GM12874 (cell line): ENCODE measurements around the gene CXXC4.

ENCODE experiments used
- TF ChIP-seq, protein P1 (sequence below): IDR thresholded peaks from 2 replicates; pipeline ENCODE4 v1.5.1; 2011; ENCODE audit warnings: low read depth, mild to moderate bottlenecking, control low read depth, low read length, moderate library complexity; ENCODE audit not compliant: insufficient read depth

CXXC4 gene

DNA sequence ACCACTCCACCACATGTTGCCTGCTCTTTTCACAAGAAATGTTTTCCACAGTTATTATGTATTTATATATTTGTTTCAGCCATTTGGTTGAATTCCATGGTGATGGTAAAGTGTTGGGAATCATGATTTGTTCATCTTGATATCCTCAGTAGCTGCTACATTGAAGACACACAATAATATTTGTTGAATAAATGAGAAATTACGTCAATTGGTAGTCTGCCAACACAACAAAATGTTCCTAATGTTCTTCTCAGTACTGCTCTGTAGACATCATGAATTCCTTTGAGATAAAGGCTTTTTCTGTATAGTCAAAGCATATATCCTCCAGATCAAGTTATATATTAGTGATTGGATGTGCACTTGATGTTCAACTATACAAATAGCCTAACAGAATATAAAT lies 29.5 kb downstream of the CXXC4 start:
- TF ChIP-seq, protein P1, sequence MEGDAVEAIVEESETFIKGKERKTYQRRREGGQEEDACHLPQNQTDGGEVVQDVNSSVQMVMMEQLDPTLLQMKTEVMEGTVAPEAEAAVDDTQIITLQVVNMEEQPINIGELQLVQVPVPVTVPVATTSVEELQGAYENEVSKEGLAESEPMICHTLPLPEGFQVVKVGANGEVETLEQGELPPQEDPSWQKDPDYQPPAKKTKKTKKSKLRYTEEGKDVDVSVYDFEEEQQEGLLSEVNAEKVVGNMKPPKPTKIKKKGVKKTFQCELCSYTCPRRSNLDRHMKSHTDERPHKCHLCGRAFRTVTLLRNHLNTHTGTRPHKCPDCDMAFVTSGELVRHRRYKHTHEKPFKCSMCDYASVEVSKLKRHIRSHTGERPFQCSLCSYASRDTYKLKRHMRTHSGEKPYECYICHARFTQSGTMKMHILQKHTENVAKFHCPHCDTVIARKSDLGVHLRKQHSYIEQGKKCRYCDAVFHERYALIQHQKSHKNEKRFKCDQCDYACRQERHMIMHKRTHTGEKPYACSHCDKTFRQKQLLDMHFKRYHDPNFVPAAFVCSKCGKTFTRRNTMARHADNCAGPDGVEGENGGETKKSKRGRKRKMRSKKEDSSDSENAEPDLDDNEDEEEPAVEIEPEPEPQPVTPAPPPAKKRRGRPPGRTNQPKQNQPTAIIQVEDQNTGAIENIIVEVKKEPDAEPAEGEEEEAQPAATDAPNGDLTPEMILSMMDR, result no peak

GRCh38 chr4:104462641-104463040 lies 32.1 kb downstream of the CXXC4 start:
- TF ChIP-seq, protein P1, result no peak

- TF ChIP-seq, protein P1, result no peak
These were observed 37.2 kb downstream of the CXXC4 start for GRCh38 chr4:104457308-104457981.

DNA sequence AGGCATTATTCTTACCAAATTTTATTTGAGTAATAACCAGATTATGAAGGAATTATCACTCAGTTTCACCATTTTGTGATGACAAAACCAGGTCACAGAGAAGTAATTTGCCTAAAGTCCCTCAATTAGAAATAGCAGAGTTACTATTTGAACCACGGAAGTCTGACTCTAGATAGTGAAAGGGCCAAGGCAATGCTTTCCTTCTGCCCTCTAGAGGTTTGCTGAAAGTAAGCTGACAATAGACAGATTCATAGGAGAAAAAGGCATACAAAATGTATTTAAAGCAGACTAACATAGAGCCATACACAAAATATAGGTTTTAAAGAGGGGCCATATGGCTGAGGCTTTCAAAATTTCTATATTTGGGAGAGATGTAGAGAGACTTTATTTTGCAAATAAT lies 43.1 kb downstream of the CXXC4 start:
- TF ChIP-seq, protein P1, result peak; percentile 11; the same call in 1 of the 2 replicates

GRCh38 chr4:104449537-104449936 lies 45.2 kb downstream of the CXXC4 start:
- TF ChIP-seq, protein P1, result no peak

- TF ChIP-seq, protein P1, result no peak
These were observed 47.4 kb downstream of the CXXC4 start for GRCh38 chr4:104447294-104447693.

DNA sequence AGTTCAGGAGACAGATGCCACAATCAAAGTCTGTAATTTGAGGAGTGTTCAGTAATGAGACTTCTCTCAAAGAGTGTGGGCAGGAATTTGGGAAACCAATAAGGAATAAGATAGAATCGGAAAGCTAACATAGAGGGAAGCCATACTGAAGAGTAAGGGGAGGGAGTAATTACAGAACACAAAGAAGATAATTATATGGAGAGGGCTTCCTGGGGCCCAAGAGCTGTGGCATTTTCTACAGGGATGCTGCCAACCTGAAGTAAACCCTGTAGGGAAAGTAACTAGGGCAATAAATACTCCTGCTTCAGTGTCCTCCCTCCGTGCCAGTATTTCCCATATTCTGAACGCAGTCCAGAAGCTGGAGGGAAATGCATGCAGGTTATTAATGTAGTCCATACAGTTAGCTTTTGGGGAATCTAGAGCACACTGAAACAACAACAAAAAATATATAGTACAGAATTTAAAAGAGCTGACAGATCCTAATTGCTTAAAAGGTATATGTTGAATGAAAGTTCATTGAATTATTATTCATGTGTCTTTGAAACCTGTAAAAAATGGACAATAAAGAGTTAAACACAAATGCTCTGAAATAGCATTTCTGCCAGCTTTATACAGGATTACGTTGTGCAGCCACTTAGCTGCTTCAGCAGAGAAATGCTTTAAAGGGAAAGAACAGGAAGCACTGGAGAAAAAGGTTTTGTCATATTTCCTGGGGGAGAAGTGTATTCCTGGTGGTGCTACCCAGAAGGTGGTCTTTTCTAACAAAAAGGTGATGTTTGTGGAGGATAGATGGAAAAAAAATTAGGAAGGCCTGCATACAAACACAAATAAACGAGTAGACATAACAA lies 48.0 kb downstream of the CXXC4 start:
- TF ChIP-seq, protein P1, result no peak
